ENCODE results near the gene FRMD8. TPM values are rescaled to one million over a fixed set of nuclear protein-coding genes. Genes with fewer than 3 reads are reported as not detected.
A peak's percentile ranks its signal among the peaks of the same experiment; 100 is the strongest.

The FRMD8 gene
- total RNA-seq, 1 experiment from 2014 or later: 90.2 TPM

- peak in 1 of 2 experiments; percentile 92 for DNase-seq (ENCODE audit: low read depth in 1 of 2, low spot score in 2 of 2)
- no peaks in the 10 kb centered on the region for H3K27me3 ChIP-seq (replicated peaks)
- peaks cover 64% of the 10 kb centered on the region for H3K4me1 ChIP-seq (replicated peaks)
- H3K9me3 ChIP-seq (replicated peaks): no peaks in the 10 kb centered on the region
- peak overlapping the region; percentile 60 for H3K27ac ChIP-seq
- peaks cover 57% of the 10 kb centered on the region for H3K36me3 ChIP-seq
- H3K4me3 ChIP-seq: no peak overlapping the region
Observed at GRCh38 chr11:65430406-65431217, 44.2 kb downstream of the FRMD8 start.

GRCh38 chr11:65431451-65432099 lies 45.1 kb downstream of the FRMD8 start:
- DNase-seq (ENCODE audit: low read depth in 1 of 2, low spot score in 2 of 2): no peak

GRCh38 chr11:65432100-65432650 lies 45.7 kb downstream of the FRMD8 start:
- no peak overlapping the region for H3K4me3 ChIP-seq
- H3K9me3 ChIP-seq (replicated peaks): no peaks in the 10 kb centered on the region
- H3K27ac ChIP-seq: no peak overlapping the region
- peaks cover 59% of the 10 kb centered on the region for H3K36me3 ChIP-seq
- H3K27me3 ChIP-seq (replicated peaks): no peaks in the 10 kb centered on the region
- H3K4me1 ChIP-seq (replicated peaks): peaks cover 48% of the 10 kb centered on the region
- no peak for DNase-seq (ENCODE audit: low read depth in 1 of 2, low spot score in 2 of 2)

More at GRCh38 chr11:65431451-65432099, 45.1 kb downstream of the FRMD8 start:
- Histone ChIP-seq H3K27me3 (replicated peaks) (no peaks in the 10 kb centered on the region), H3K9me3 (replicated peaks) (no peaks in the 10 kb centered on the region), H3K36me3 (peaks cover 63% of the 10 kb centered on the region), H3K4me1 (replicated peaks) (peaks cover 54% of the 10 kb centered on the region), H3K4me3 (no peak overlapping the region), H3K27ac (no peak overlapping the region)

GRCh38 chr11:65432686-65433582 lies 46.5 kb downstream of the FRMD8 start:
- Histone ChIP-seq H3K27ac (no peak overlapping the region), H3K9me3 (replicated peaks) (no peaks in the 10 kb centered on the region), H3K36me3 (peaks cover 59% of the 10 kb centered on the region), H3K4me3 (no peak overlapping the region), H3K4me1 (replicated peaks) (peaks cover 41% of the 10 kb centered on the region), H3K27me3 (replicated peaks) (no peaks in the 10 kb centered on the region)
- peak in 1 of 2 experiments; percentile 62 for DNase-seq (ENCODE audit: low read depth in 1 of 2, low spot score in 2 of 2)

- Histone ChIP-seq H3K36me3 (peaks cover 63% of the 10 kb centered on the region), H3K4me3 (no peak overlapping the region)
- no peak for DNase-seq (ENCODE audit: low read depth in 1 of 2, low spot score in 2 of 2)
Observed at GRCh38 chr11:65433657-65434056, 47.2 kb downstream of the FRMD8 start.

GRCh38 chr11:65434057-65434666 lies 47.7 kb downstream of the FRMD8 start:
- H3K9me3 ChIP-seq (replicated peaks): no peaks in the 10 kb centered on the region
- peaks cover 28% of the 10 kb centered on the region for H3K4me1 ChIP-seq (replicated peaks)
- H3K4me3 ChIP-seq: no peak overlapping the region
- peaks cover 68% of the 10 kb centered on the region for H3K36me3 ChIP-seq
- no peak for DNase-seq (ENCODE audit: low read depth in 1 of 2, low spot score in 2 of 2)
- H3K27ac ChIP-seq: no peak overlapping the region
- H3K27me3 ChIP-seq (replicated peaks): no peaks in the 10 kb centered on the region

More at GRCh38 chr11:65433657-65434056, 47.2 kb downstream of the FRMD8 start:
- H3K9me3 ChIP-seq (replicated peaks): no peaks in the 10 kb centered on the region
- H3K27me3 ChIP-seq (replicated peaks): no peaks in the 10 kb centered on the region
- H3K4me1 ChIP-seq (replicated peaks): peaks cover 33% of the 10 kb centered on the region
- no peak overlapping the region for H3K27ac ChIP-seq

- no peak overlapping the region for H3K27ac ChIP-seq
- no peak for DNase-seq (ENCODE audit: low read depth in 1 of 2, low spot score in 2 of 2)
- H3K36me3 ChIP-seq: peaks cover 68% of the 10 kb centered on the region
- no peaks in the 10 kb centered on the region for H3K27me3 ChIP-seq (replicated peaks)
- H3K9me3 ChIP-seq (replicated peaks): no peaks in the 10 kb centered on the region
- no peak overlapping the region for H3K4me3 ChIP-seq
- H3K4me1 ChIP-seq (replicated peaks): peaks cover 22% of the 10 kb centered on the region
Observed at GRCh38 chr11:65434667-65435410, 48.4 kb downstream of the FRMD8 start.

- no peaks in the 10 kb centered on the region for H3K27me3 ChIP-seq (replicated peaks)
- peaks cover 68% of the 10 kb centered on the region for H3K36me3 ChIP-seq
- H3K27ac ChIP-seq: no peak overlapping the region
- H3K4me1 ChIP-seq (replicated peaks): peaks cover 15% of the 10 kb centered on the region
- no peak for DNase-seq (ENCODE audit: low read depth in 1 of 2, low spot score in 2 of 2)
- H3K4me3 ChIP-seq: no peak overlapping the region
- H3K9me3 ChIP-seq (replicated peaks): no peaks in the 10 kb centered on the region
Observed at GRCh38 chr11:65435411-65435931, 49.0 kb downstream of the FRMD8 start.

- H3K27ac ChIP-seq: no peak overlapping the region
- DNase-seq (ENCODE audit: low read depth in 1 of 2, low spot score in 2 of 2): no peak
- H3K4me3 ChIP-seq: no peak overlapping the region
- no peaks in the 10 kb centered on the region for H3K27me3 ChIP-seq (replicated peaks)
- H3K36me3 ChIP-seq: peaks cover 71% of the 10 kb centered on the region
- no peaks in the 10 kb centered on the region for H3K9me3 ChIP-seq (replicated peaks)
- peaks cover 10% of the 10 kb centered on the region for H3K4me1 ChIP-seq (replicated peaks)
Observed at GRCh38 chr11:65435981-65436411, 49.6 kb downstream of the FRMD8 start.

GRCh38 chr11:65436412-65437032 lies 50.1 kb downstream of the FRMD8 start:
- no peak overlapping the region for H3K4me3 ChIP-seq
- no peak for DNase-seq (ENCODE audit: low read depth in 1 of 2, low spot score in 2 of 2)

GRCh38 chr11:65437436-65438227 lies 51.2 kb downstream of the FRMD8 start:
- DNase-seq (ENCODE audit: low read depth in 1 of 2, low spot score in 2 of 2): no peak
- H3K4me1 ChIP-seq (replicated peaks): no peaks in the 10 kb centered on the region
- H3K9me3 ChIP-seq (replicated peaks): no peaks in the 10 kb centered on the region
- no peak overlapping the region for H3K4me3 ChIP-seq
- no peak overlapping the region for H3K27ac ChIP-seq
- peaks cover 74% of the 10 kb centered on the region for H3K36me3 ChIP-seq
- no peaks in the 10 kb centered on the region for H3K27me3 ChIP-seq (replicated peaks)

More at GRCh38 chr11:65436412-65437032, 50.1 kb downstream of the FRMD8 start:
- H3K9me3 ChIP-seq (replicated peaks): no peaks in the 10 kb centered on the region
- H3K4me1 ChIP-seq (replicated peaks): peaks cover 5% of the 10 kb centered on the region
- peaks cover 69% of the 10 kb centered on the region for H3K36me3 ChIP-seq
- H3K27ac ChIP-seq: no peak overlapping the region
- H3K27me3 ChIP-seq (replicated peaks): no peaks in the 10 kb centered on the region
